Breast epithelium (tissue), 3 donors: Measurements from ENCODE around the gene TRIL.

Source experiments
- CTCF ChIP-seq, 3 donors: fragments of 450-650 bp; IDR thresholded peaks; one replicate each; pipeline ENCODE4 v1.5.1; 2016 to 2017; ENCODE audit warnings: antibody characterized with exemption in 3 of 3, mild to moderate bottlenecking in 3 of 3, moderate library complexity in 3 of 3
- POLR2A ChIP-seq: fragments of 450-650 bp; IDR thresholded peaks from one replicate; pipeline ENCODE4 v1.6.1; 2016; ENCODE audit warnings: antibody characterized with exemption, mild to moderate bottlenecking, moderate library complexity
- POLR2AphosphoS5 ChIP-seq, 3 donors: sonication (generic); formaldehyde crosslinking; IDR thresholded peaks; one replicate each; pipeline ENCODE4 v1.6.1; 2017; ENCODE audit warnings: antibody characterized with exemption in 3 of 3

- TF ChIP-seq CTCF (IDR thresholded peaks at IDR 0.05) (no peak), POLR2A (no peak), POLR2AphosphoS5 (IDR thresholded peaks at IDR 0.05) (no peak)
Observed at GRCh38 chr7:28996836-28997235, 38.7 kb upstream of the TRIL start.
